Hepatocyte (in vitro differentiated cells): ENCODE data around the gene GOLGA6L10. TPM values are rescaled to one million over a fixed set of nuclear protein-coding genes. Genes with fewer than 3 reads are reported as not detected.
"Not testable (repeated sequence)": the region's sequence is repeated elsewhere in the genome, so short reads cannot be mapped to it uniquely, and the experiment has no call there.

Source experiments
- DNase-seq: peaks from one replicate; pipeline ENCODE4 v3.0.0-alpha.2; 2016; ENCODE audit warnings: low spot score
- H2AFZ ChIP-seq: fragments of 200-600 bp; sonication (generic); 2 replicates; pipeline ENCODE4 v1.6.0; 2016; ENCODE audit warnings: antibody characterized with exemption, mild to moderate bottlenecking
- H3K27ac ChIP-seq: fragments of 200-600 bp; sonication (generic); 2 replicates; pipeline ENCODE4 v1.5.1; 2016; ENCODE audit warnings: mild to moderate bottlenecking
- H3K27me3 ChIP-seq: fragments of 200-600 bp; sonication (generic); 2 replicates; pipeline ENCODE4 v1.6.1; 2016
- H3K36me3 ChIP-seq: fragments of 200-600 bp; sonication (generic); replicated peaks from 2 replicates; pipeline ENCODE4 v1.5.1; 2016; ENCODE audit warnings: low read depth; ENCODE audit not compliant: insufficient read depth
- H3K4me1 ChIP-seq: fragments of 200-600 bp; sonication (generic); 2 replicates; pipeline ENCODE4 v1.5.1; 2016; ENCODE audit warnings: mild to moderate bottlenecking, moderate library complexity; ENCODE audit not compliant: insufficient read depth
- H3K4me2 ChIP-seq: fragments of 200-600 bp; sonication (generic); 2 replicates; pipeline ENCODE4 v1.6.0; 2016
- H3K4me3 ChIP-seq: fragments of 200-600 bp; sonication (generic); 2 replicates; pipeline ENCODE4 v1.5.1; 2016; ENCODE audit warnings: mild to moderate bottlenecking
- H3K79me2 ChIP-seq: fragments of 200-600 bp; sonication (generic); 2 replicates; pipeline ENCODE4 v1.6.0; 2017; ENCODE audit warnings: mild to moderate bottlenecking
- H3K9me2 ChIP-seq: fragments of 200-600 bp; sonication (generic); replicated peaks from 2 replicates; pipeline ENCODE4 v1.6.0; 2017; ENCODE audit warnings: mild to moderate bottlenecking; ENCODE audit not compliant: insufficient read depth
- H3K9me3 ChIP-seq: fragments of 200-600 bp; sonication (generic); 2 replicates; pipeline ENCODE4 v1.5.1; 2016; ENCODE audit warnings: low read depth, mild to moderate bottlenecking
- H4K20me1 ChIP-seq: fragments of 200-600 bp; sonication (generic); 2 replicates; pipeline ENCODE4 v1.6.0; 2016; ENCODE audit warnings: mild to moderate bottlenecking; ENCODE audit not compliant: insufficient read depth, poor library complexity, severe bottlenecking
- WGBS: methylation state at CpG from one replicate; pipeline ENCODE4 v1.1.6; 2016; ENCODE audit warnings: low lambda C conversion rate; ENCODE audit errors: missing lambda C conversion rate; 5-methylcytosine and 5-hydroxymethylcytosine counted together
- polyA plus RNA-seq: library from polyadenylated mRNA; unstranded; fragments of >200 nt; fragmentation: Nextera tagmentation; extraction: Ambion mirVana; gene quantifications from 2 replicates; pipeline ENCODE4 v1.2.1, GENCODE V29; 2016
- total RNA-seq: library from RNA; depleted of rRNA; stranded (reverse); fragments of >200 nt; gene quantifications from 2 replicates; pipeline ENCODE4 v1.2.3, GENCODE V29; 2014

The GOLGA6L10 gene
- total and polyA plus RNA-seq, 2 experiments from 2014 or later = 0.65 to 1.3 TPM

- not testable (repeated sequence) for H3K9me2 ChIP-seq, H3K4me2 ChIP-seq, H2AFZ ChIP-seq, H3K4me1 ChIP-seq, DNase-seq, H3K4me3 ChIP-seq, H3K36me3 ChIP-seq, H3K27me3 ChIP-seq, H4K20me1 ChIP-seq, H3K79me2 ChIP-seq, H3K27ac ChIP-seq, H3K9me3 ChIP-seq
- 86% methylated on average over 5 of the region's 9 CpGs for WGBS
Observed at GRCh38 chr15:82334554-82334932, 14.7 kb downstream of the GOLGA6L10 start.

- H3K36me3 ChIP-seq, DNase-seq, H3K4me2 ChIP-seq, H3K4me1 ChIP-seq, H3K4me3 ChIP-seq, H3K9me2 ChIP-seq, H3K27me3 ChIP-seq, H3K27ac ChIP-seq, H2AFZ ChIP-seq, H3K9me3 ChIP-seq, H4K20me1 ChIP-seq, H3K79me2 ChIP-seq: not testable (repeated sequence)
- 97% methylated on average over 8 of the region's 43 CpGs for WGBS
Observed at GRCh38 chr15:82333603-82334553, 15.4 kb downstream of the GOLGA6L10 start.

- H4K20me1 ChIP-seq, H3K79me2 ChIP-seq, H3K27ac ChIP-seq, H3K4me3 ChIP-seq, H3K9me3 ChIP-seq, H3K4me2 ChIP-seq, H3K9me2 ChIP-seq, H2AFZ ChIP-seq, H3K4me1 ChIP-seq, H3K27me3 ChIP-seq, H3K36me3 ChIP-seq, DNase-seq: not testable (repeated sequence)
- WGBS = 75% methylated on average over 7 of the region's 13 CpGs
Observed at GRCh38 chr15:82332711-82333602, 16.3 kb downstream of the GOLGA6L10 start.

GRCh38 chr15:82331576-82332304 lies 17.5 kb downstream of the GOLGA6L10 start:
- not testable (repeated sequence) for H3K27me3 ChIP-seq, H3K36me3 ChIP-seq, H3K27ac ChIP-seq, H3K4me2 ChIP-seq, H3K79me2 ChIP-seq, H3K4me3 ChIP-seq, DNase-seq, H2AFZ ChIP-seq, H4K20me1 ChIP-seq, H3K9me2 ChIP-seq, H3K4me1 ChIP-seq, H3K9me3 ChIP-seq
- WGBS = 100% methylated on average over 1 of the region's 3 CpGs

- H3K27ac ChIP-seq, H3K4me2 ChIP-seq, H4K20me1 ChIP-seq, H3K79me2 ChIP-seq, H3K9me2 ChIP-seq, H3K9me3 ChIP-seq, H2AFZ ChIP-seq, H3K36me3 ChIP-seq, DNase-seq, H3K4me3 ChIP-seq, H3K27me3 ChIP-seq, H3K4me1 ChIP-seq: not testable (repeated sequence)
- WGBS = 100% methylated on average over 1 of the region's 11 CpGs
Observed at GRCh38 chr15:82330921-82331320, 18.4 kb downstream of the GOLGA6L10 start.

- not testable (repeated sequence) for H2AFZ ChIP-seq, H4K20me1 ChIP-seq, H3K79me2 ChIP-seq, H3K4me2 ChIP-seq, H3K27me3 ChIP-seq, H3K4me1 ChIP-seq, H3K4me3 ChIP-seq, H3K36me3 ChIP-seq, H3K27ac ChIP-seq, H3K9me3 ChIP-seq, H3K9me2 ChIP-seq, DNase-seq
- no CpG with 5 or more reads among the region's 13 CpGs for WGBS
Observed at GRCh38 chr15:82329039-82329438, 20.2 kb downstream of the GOLGA6L10 start.

- not testable (repeated sequence) for H3K4me3 ChIP-seq, H4K20me1 ChIP-seq, H3K4me2 ChIP-seq, H3K79me2 ChIP-seq, H3K27me3 ChIP-seq, H3K27ac ChIP-seq, H3K4me1 ChIP-seq, H3K9me2 ChIP-seq, H2AFZ ChIP-seq, H3K9me3 ChIP-seq, H3K36me3 ChIP-seq, DNase-seq
- no CpG with 5 or more reads among the region's 10 CpGs for WGBS
Observed at GRCh38 chr15:82327372-82327771, 21.9 kb downstream of the GOLGA6L10 start.

- 90% methylated on average over 23 of the region's 23 CpGs for WGBS
- H3K4me1 ChIP-seq, H2AFZ ChIP-seq, DNase-seq, H3K4me3 ChIP-seq, H3K9me2 ChIP-seq, H3K27ac ChIP-seq, H3K9me3 ChIP-seq, H3K79me2 ChIP-seq, H4K20me1 ChIP-seq, H3K36me3 ChIP-seq, H3K4me2 ChIP-seq, H3K27me3 ChIP-seq: not testable (repeated sequence)
Observed at GRCh38 chr15:82326896-82327295, 22.4 kb downstream of the GOLGA6L10 start.
